ENCODE results near the gene MMP23B. TPM values are rescaled to one million over a fixed set of nuclear protein-coding genes. Genes with fewer than 3 reads are reported as not detected.

The MMP23B gene
- total RNA-seq, 1 donor from 2014 or later = 8.5 TPM

GRCh38 chr1:1617925-1618324 is 14.0 kb upstream of the MMP23B start:
- H3K27ac Mint-ChIP-seq (ENCODE audit: unreplicated experiment) = no peak overlapping the region
- no peaks in the 10 kb centered on the region for H3K27me3 Mint-ChIP-seq (ENCODE audit: unreplicated experiment)
- no peaks in the 10 kb centered on the region for H3K9me3 Mint-ChIP-seq (ENCODE audit: unreplicated experiment)
- H3K4me1 Mint-ChIP-seq (ENCODE audit: unreplicated experiment) = peaks cover 31% of the 10 kb centered on the region
- peaks cover 3% of the 10 kb centered on the region for H3K36me3 Mint-ChIP-seq (ENCODE audit: unreplicated experiment)
- H3K4me3 Mint-ChIP-seq (ENCODE audit: unreplicated experiment) = peak overlapping the region; percentile 83
- DNase-seq (ENCODE audit: extremely low spot score, unreplicated experiment) = no peak
- TF ChIP-seq CTCF (IDR thresholded peaks at IDR 0.05) = no peak

GRCh38 chr1:1618396-1619068 is 13.4 kb upstream of the MMP23B start:
- Mint-ChIP-seq H3K27me3 (ENCODE audit: unreplicated experiment) (no peaks in the 10 kb centered on the region), H3K27ac (ENCODE audit: unreplicated experiment) (no peak overlapping the region), H3K36me3 (ENCODE audit: unreplicated experiment) (peaks cover 3% of the 10 kb centered on the region), H3K4me3 (ENCODE audit: unreplicated experiment) (no peak overlapping the region), H3K9me3 (ENCODE audit: unreplicated experiment) (no peaks in the 10 kb centered on the region), H3K4me1 (ENCODE audit: unreplicated experiment) (peaks cover 29% of the 10 kb centered on the region)
- no peak for DNase-seq (ENCODE audit: extremely low spot score, unreplicated experiment)
- no peak for TF ChIP-seq CTCF (IDR thresholded peaks at IDR 0.05)

- Mint-ChIP-seq H3K36me3 (ENCODE audit: unreplicated experiment) (peaks cover 3% of the 10 kb centered on the region), H3K4me3 (ENCODE audit: unreplicated experiment) (no peak overlapping the region), H3K9me3 (ENCODE audit: unreplicated experiment) (no peaks in the 10 kb centered on the region)
Measured at GRCh38 chr1:1619917-1620361, 12.0 kb upstream of the MMP23B start.

GRCh38 chr1:1620433-1621139 is 11.4 kb upstream of the MMP23B start:
- Mint-ChIP-seq H3K27ac (ENCODE audit: unreplicated experiment) (no peak overlapping the region), H3K9me3 (ENCODE audit: unreplicated experiment) (no peaks in the 10 kb centered on the region), H3K27me3 (ENCODE audit: unreplicated experiment) (no peaks in the 10 kb centered on the region), H3K4me1 (ENCODE audit: unreplicated experiment) (peaks cover 13% of the 10 kb centered on the region), H3K4me3 (ENCODE audit: unreplicated experiment) (no peak overlapping the region), H3K36me3 (ENCODE audit: unreplicated experiment) (peaks cover 3% of the 10 kb centered on the region)
- no peak for DNase-seq (ENCODE audit: extremely low spot score, unreplicated experiment)
- no peak for TF ChIP-seq CTCF (IDR thresholded peaks at IDR 0.05)

More at GRCh38 chr1:1619917-1620361, 12.0 kb upstream of the MMP23B start:
- no peaks in the 10 kb centered on the region for H3K27me3 Mint-ChIP-seq (ENCODE audit: unreplicated experiment)
- DNase-seq (ENCODE audit: extremely low spot score, unreplicated experiment) = no peak
- no peak for TF ChIP-seq CTCF (IDR thresholded peaks at IDR 0.05)
- no peak overlapping the region for H3K27ac Mint-ChIP-seq (ENCODE audit: unreplicated experiment)
- H3K4me1 Mint-ChIP-seq (ENCODE audit: unreplicated experiment) = peaks cover 15% of the 10 kb centered on the region

All from osteocyte (in vitro differentiated cells).